HepG2 (cell line): ENCODE data around the gene RSBN1. TPM values are rescaled to one million over a fixed set of nuclear protein-coding genes. Genes with fewer than 3 reads are reported as not detected.
A peak's percentile ranks its signal among the peaks of the same experiment; 100 is the strongest.

Source experiments
- ATAC-seq: fragments of 200-7000 bp; cut with Tn5 transposase; 3 replicates; pipeline ENCODE4 v1.9.1; 2020; ENCODE audit warnings: mild to moderate bottlenecking, moderate library complexity
- BruUV-seq: library from RNA; stranded (reverse); fragments of 400-500 nt; replicated peaks from 2 replicates; lab custom pipeline; 2021; lab: Mats Ljungman, UMichigan
- CTCF ChIA-PET: fragments of 300-600 bp; formaldehyde crosslinking; extraction: SDS; loops from one replicate; lab custom pipeline; 2021; ENCODE audit warnings: low total read pairs, inconsistent platforms, low intra/inter-chr PET ratio; lab: Yijun Ruan, JAX
- POLR2A ChIA-PET: fragments of 350-600 bp; sonication (Branson Sonifier 250); formaldehyde crosslinking; loops from one replicate; lab custom pipeline; 2020; ENCODE audit warnings: antibody characterized with exemption, inconsistent platforms; lab: Yijun Ruan, JAX
- DNase-seq: peaks from one replicate; pipeline ENCODE4 v3.0.0-alpha.2; 2015; ENCODE audit warnings: low spot score
- FAIRE-seq: peaks from 3 replicates; lab custom pipeline; 2011; peaks lifted over from hg19 to GRCh38; lab: Jason Lieb, UNC
- H2AFZ ChIP-seq: one replicate; pipeline ENCODE4 v1.6.1; 2011; ENCODE audit warnings: low read length, inconsistent platforms
- H3K27ac ChIP-seq: fragments of 300-600 bp; 3 replicates; pipeline ENCODE4 v1.8.0; 2011; ENCODE audit warnings: mixed run types, mild to moderate bottlenecking, mixed read lengths, low read length, inconsistent platforms; ENCODE audit not compliant: insufficient read depth; ENCODE audit errors: extremely low read length
- H3K27me3 ChIP-seq, 2 experiments: fragments of 200-600 bp in 1 of 2; 2 replicates in 1 of 2; 3 replicates in 1 of 2; pipeline versions ENCODE4 v1.6.0 to v1.8.0; 2011; ENCODE audit warnings: low read length in 2 of 2, mild to moderate bottlenecking in 2 of 2, moderate library complexity in 2 of 2, inconsistent platforms in 1 of 2; ENCODE audit not compliant: insufficient read depth in 2 of 2, control insufficient read depth in 1 of 2
- H3K36me3 ChIP-seq, 2 experiments: fragments of 200-600 bp in 1 of 2; replicated peaks in 1 of 2; 2 replicates in 1 of 2; 3 replicates in 1 of 2; pipeline versions ENCODE4 v1.5.1 to v1.8.0; 2011; ENCODE audit warnings: low read length in 2 of 2, inconsistent platforms in 1 of 2; ENCODE audit not compliant: insufficient read depth in 2 of 2, control insufficient read depth in 1 of 2
- H3K4me1 ChIP-seq: 2 replicates; pipeline ENCODE4 v1.5.1; 2012; ENCODE audit warnings: low read length, inconsistent platforms; ENCODE audit not compliant: insufficient read depth
- H3K4me2 ChIP-seq: 2 replicates; pipeline ENCODE4 v1.6.0; 2011; ENCODE audit warnings: low read depth, low read length, inconsistent platforms
- H3K4me3 ChIP-seq, 3 experiments: fragments of 200-600 bp in 1 of 3; sonication (generic), shearing (Covaris generic) in 1 of 3; replicated peaks in 1 of 3; 2 replicates each; pipeline ENCODE4 v1.5.1; 2011 to 2016; ENCODE audit warnings: low read length in 3 of 3, inconsistent platforms in 2 of 3, low read depth in 2 of 3, mild to moderate bottlenecking in 2 of 3, control low read depth in 1 of 3, mixed read lengths in 1 of 3; ENCODE audit not compliant: insufficient read depth in 1 of 3
- H3K79me2 ChIP-seq: one replicate; pipeline ENCODE4 v1.6.1; 2011; ENCODE audit warnings: low read length, inconsistent platforms; ENCODE audit not compliant: insufficient read depth
- H3K9ac ChIP-seq: 2 replicates; pipeline ENCODE4 v1.6.0; 2011; ENCODE audit warnings: mild to moderate bottlenecking, low read depth, low read length, inconsistent platforms; ENCODE audit not compliant: insufficient read depth
- H3K9me3 ChIP-seq: 2 replicates; pipeline ENCODE4 v1.5.1; 2012; ENCODE audit warnings: mild to moderate bottlenecking, low read length
- H4K20me1 ChIP-seq: 2 replicates; pipeline ENCODE4 v1.6.0; 2011; ENCODE audit warnings: inconsistent platforms, mild to moderate bottlenecking, low read length, moderate library complexity; ENCODE audit not compliant: insufficient read depth
- LCORL ChIP-seq, 2 experiments: fragments of 450-650 bp in 1 of 2; sonication (generic) in 1 of 2; formaldehyde crosslinking in 1 of 2; IDR thresholded peaks; 2 replicates each; pipeline versions ENCODE4 v1.5.0 to v1.6.1; 2017 to 2020; ENCODE audit warnings: antibody characterized with exemption in 1 of 2, missing genetic modification reagents in 1 of 2
- NCOR1 ChIP-seq: fragments of 200-600 bp; sonication (generic); IDR thresholded peaks from 2 replicates; pipeline ENCODE4 v1.7.0; 2017; ENCODE audit warnings: antibody characterized with exemption, low read length, borderline replicate concordance
- SOX5 ChIP-seq: IDR thresholded peaks from 2 replicates; pipeline ENCODE4 v1.6.1; 2016; ENCODE audit warnings: borderline replicate concordance
- TP53 ChIP-seq: sonication (generic); formaldehyde crosslinking; conservative IDR thresholded peaks from 2 replicates; pipeline ENCODE4 v1.4.0; 2020; ENCODE audit warnings: missing genetic modification reagents
- YEATS2 ChIP-seq: sonication (generic); formaldehyde crosslinking; IDR thresholded peaks from 2 replicates; pipeline ENCODE4 v1.4.0; 2020; ENCODE audit warnings: missing genetic modification reagents, borderline replicate concordance
- ZNF460 ChIP-seq: sonication (generic); formaldehyde crosslinking; IDR thresholded peaks from 2 replicates; pipeline ENCODE4 v1.5.1; 2020; ENCODE audit warnings: missing genetic modification reagents, mild to moderate bottlenecking, borderline replicate concordance
- ZSCAN29 ChIP-seq: sonication (generic); formaldehyde crosslinking; conservative IDR thresholded peaks from 2 replicates; pipeline ENCODE4 v1.4.0; 2020; ENCODE audit warnings: mild to moderate bottlenecking, missing genetic modification reagents
- WGBS: methylation state at CpG from one replicate; pipeline ENCODE4 v1.1.6; 2017; ENCODE audit warnings: low lambda C conversion rate; 5-methylcytosine and 5-hydroxymethylcytosine counted together
- in situ Hi-C: cut with HindIII; loops from 2 replicates; pipeline ENCODE4 v1.10.0; 2017; ENCODE audit warnings: low pct_unique_long_range_greater_than_20kb; ENCODE audit not compliant: extremely low pct_ligation_motif_present
- intact Hi-C: fragments of 100-400 bp; cut with micrococcal nuclease; formaldehyde crosslinking; loops from one replicate; pipeline ENCODE4 v1.10.0; 2022; ENCODE audit not compliant: unreplicated experiment
- polyA plus RNA-seq, 8 experiments: library from polyadenylated mRNA; depleted of rRNA in 3 of 8; stranded (reverse) in 7 of 8; unstranded in 1 of 8; fragments of >200 nt; fragmentation: Illumina TruSeq in 4 of 8; extraction: Trizol in 4 of 8; gene quantifications; 2 replicates each; pipeline versions ENCODE4 v1.2.1 to v1.2.3, GENCODE V29; 2011 to 2016; ENCODE audit warnings: low read depth in 4 of 8, missing spikeins in 1 of 8, mixed read lengths in 1 of 8; ENCODE audit not compliant: insufficient read depth in 1 of 8
- total RNA-seq, 5 experiments: library from RNA; depleted of rRNA; stranded (reverse); fragments of >200 nt; fragmentation: Illumina TruSeq; extraction: Trizol; gene quantifications; 2 replicates each; pipeline ENCODE4 v1.2.3, GENCODE V29; 2016; ENCODE audit warnings: low read depth in 1 of 5
- TF ChIP-seq, protein P1 (sequence below): sonication (generic); formaldehyde crosslinking; conservative IDR thresholded peaks from 2 replicates; pipeline ENCODE4 v1.8.0; 2022; ENCODE audit warnings: mild to moderate bottlenecking, moderate library complexity, missing genetic modification reagents

RSBN1 gene
- total and polyA plus RNA-seq, 2 of the 13 experiments (the other 11 are each of a cell fraction or from before 2014, with no cell fraction given) = 8.3 to 10.4 TPM

DNA sequence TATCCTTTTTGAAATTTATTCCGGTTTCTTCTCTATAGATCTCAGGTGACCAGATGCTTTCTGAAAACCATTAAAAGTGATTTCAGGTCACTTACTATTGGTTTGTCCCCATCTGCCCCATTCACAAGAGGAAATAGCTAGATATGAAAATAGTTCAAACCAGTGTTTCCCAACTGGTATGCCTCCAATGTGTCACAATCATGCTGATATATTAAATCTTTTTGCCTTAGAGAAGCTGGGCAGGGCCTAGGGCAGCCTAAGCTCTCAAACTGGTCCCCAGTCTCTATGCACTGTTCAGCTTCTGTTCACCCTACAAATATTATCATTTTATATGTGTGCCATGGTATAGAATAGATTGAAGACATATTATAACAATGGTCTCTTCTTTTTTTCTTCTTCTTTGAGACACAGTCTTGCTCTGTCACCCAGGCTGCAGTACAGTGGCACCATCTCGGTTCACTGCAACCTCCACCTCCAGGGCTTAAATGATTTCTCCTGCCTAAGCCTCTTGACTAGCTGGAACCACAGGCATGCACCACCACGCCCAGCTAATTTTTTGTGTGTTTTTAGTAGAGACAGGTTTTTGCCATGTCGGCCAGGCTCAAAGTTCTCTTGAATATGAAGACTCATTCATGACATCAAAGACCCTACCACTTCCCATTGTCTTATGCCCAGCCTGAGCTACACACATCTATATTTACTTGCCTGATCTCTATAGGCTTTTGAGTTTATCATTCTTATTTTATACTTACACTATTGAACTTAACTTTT is 43.5 kb upstream of the RSBN1 start:
- intact Hi-C loops (no loop called here), in situ Hi-C loops (no loop called here)
- CTCF ChIA-PET = no interaction called here
- no peak for FAIRE-seq
- peak; percentile 30; the same call in 2 of the 3 replicates for ATAC-seq
- H3K4me1 ChIP-seq = peaks cover 14% of the 10 kb centered on the region
- H3K9me3 ChIP-seq = no peaks in the 10 kb centered on the region
- H3K4me3 ChIP-seq = no peak overlapping the region
- H3K4me2 ChIP-seq = 0 out of 2 replicates have a peak overlapping the region, but pooled peaks have one; percentile 23
- no TSS peak for BruUV-seq
- peak; percentile 30; the same call in 1 of the 2 replicates for TF ChIP-seq SOX5 (CRISPR knock-in tag)
- TF ChIP-seq TP53 = no peak
- TF ChIP-seq NCOR1 = no peak
- TF ChIP-seq, protein P1, sequence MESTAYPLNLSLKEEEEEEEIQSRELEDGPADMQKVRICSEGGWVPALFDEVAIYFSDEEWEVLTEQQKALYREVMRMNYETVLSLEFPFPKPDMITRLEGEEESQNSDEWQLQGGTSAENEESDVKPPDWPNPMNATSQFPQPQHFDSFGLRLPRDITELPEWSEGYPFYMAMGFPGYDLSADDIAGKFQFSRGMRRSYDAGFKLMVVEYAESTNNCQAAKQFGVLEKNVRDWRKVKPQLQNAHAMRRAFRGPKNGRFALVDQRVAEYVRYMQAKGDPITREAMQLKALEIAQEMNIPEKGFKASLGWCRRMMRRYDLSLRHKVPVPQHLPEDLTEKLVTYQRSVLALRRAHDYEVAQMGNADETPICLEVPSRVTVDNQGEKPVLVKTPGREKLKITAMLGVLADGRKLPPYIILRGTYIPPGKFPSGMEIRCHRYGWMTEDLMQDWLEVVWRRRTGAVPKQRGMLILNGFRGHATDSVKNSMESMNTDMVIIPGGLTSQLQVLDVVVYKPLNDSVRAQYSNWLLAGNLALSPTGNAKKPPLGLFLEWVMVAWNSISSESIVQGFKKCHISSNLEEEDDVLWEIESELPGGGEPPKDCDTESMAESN (CRISPR knock-in tag) = no peak
- TF ChIP-seq ZSCAN29 = no peak
- TF ChIP-seq LCORL (IDR thresholded peaks at IDR 0.05) = no peak
- no peak for TF ChIP-seq LCORL (CRISPR knock-in tag; IDR thresholded peaks at IDR 0.05)
- no peak for TF ChIP-seq ZNF460
- no peak for TF ChIP-seq YEATS2 (CRISPR knock-in tag)
- WGBS = 20% methylated on average over 4 of the region's 4 CpGs
- no peaks in the 10 kb centered on the region for H4K20me1 ChIP-seq
- H3K27me3 ChIP-seq = no peaks in the 10 kb centered on the region; a peak in 1 of 5 replicates
- no peak overlapping the region for H2AFZ ChIP-seq
- H3K27ac ChIP-seq = no peak overlapping the region
- H3K36me3 ChIP-seq = no peaks in the 10 kb centered on the region
- POLR2A ChIA-PET = no interaction called here
- H3K79me2 ChIP-seq = no peaks in the 10 kb centered on the region
- DNase-seq = peak; percentile 70
- no peak overlapping the region for H3K9ac ChIP-seq
